Loucy (cell line): ENCODE results near the gene ZNF385B.

Experiments used
- H2AFZ ChIP-seq: fragments of 200-600 bp; sonication (generic); 2 replicates; pipeline ENCODE4 v1.6.0; 2016; ENCODE audit warnings: antibody characterized with exemption, mild to moderate bottlenecking, low read length, moderate library complexity
- H3F3A ChIP-seq: fragments of 200-600 bp; 2 replicates; pipeline ENCODE4 v1.6.0; 2016; ENCODE audit warnings: antibody characterized with exemption, low read depth, mild to moderate bottlenecking
- H3K27me3 ChIP-seq: fragments of 200-600 bp; sonication (generic); 2 replicates; pipeline ENCODE4 v1.6.1; 2014; ENCODE audit warnings: low read length, mild to moderate bottlenecking; ENCODE audit not compliant: insufficient read depth, poor library complexity, severe bottlenecking
- H3K36me3 ChIP-seq: fragments of 200-600 bp; sonication (generic); 2 replicates; pipeline ENCODE4 v1.6.1; 2016; ENCODE audit warnings: low read length; ENCODE audit not compliant: insufficient read depth
- H3K4me1 ChIP-seq: fragments of 200-600 bp; sonication (generic); 2 replicates; pipeline ENCODE4 v1.5.1; 2014; ENCODE audit warnings: low read length, mild to moderate bottlenecking; ENCODE audit not compliant: insufficient read depth, poor library complexity, severe bottlenecking
- H3K4me2 ChIP-seq: fragments of 200-600 bp; sonication (generic); 2 replicates; pipeline ENCODE4 v1.6.0; 2014; ENCODE audit warnings: antibody characterized with exemption, low read length, low read depth, mild to moderate bottlenecking; ENCODE audit not compliant: poor library complexity, severe bottlenecking
- H3K4me3 ChIP-seq: fragments of 200-600 bp; sonication (generic); 2 replicates; pipeline ENCODE4 v1.5.1; 2014; ENCODE audit warnings: low read length, mild to moderate bottlenecking, mixed read lengths; ENCODE audit not compliant: poor library complexity, severe bottlenecking
- H3K79me2 ChIP-seq: fragments of 200-600 bp; sonication (generic); 2 replicates; pipeline ENCODE4 v1.6.1; 2014; ENCODE audit warnings: low read length; ENCODE audit not compliant: insufficient read depth
- H3K9ac ChIP-seq: fragments of 200-600 bp; sonication (generic); 2 replicates; pipeline ENCODE4 v1.6.0; 2014; ENCODE audit warnings: mild to moderate bottlenecking, low read depth, low read length, moderate library complexity; ENCODE audit not compliant: poor library complexity, severe bottlenecking
- H3K9me2 ChIP-seq: fragments of 200-600 bp; sonication (generic); replicated peaks from 2 replicates; pipeline ENCODE4 v1.6.1; 2016; ENCODE audit warnings: low read depth, low read length, mixed read lengths
- H3K9me3 ChIP-seq: fragments of 200-600 bp; sonication (generic); 2 replicates; pipeline ENCODE4 v1.6.1; 2014; ENCODE audit warnings: mild to moderate bottlenecking, antibody characterized with exemption, low read length, low read depth; ENCODE audit not compliant: insufficient read depth
- H4K20me1 ChIP-seq: fragments of 200-600 bp; sonication (generic); 2 replicates; pipeline ENCODE4 v1.6.0; 2014; ENCODE audit warnings: antibody characterized with exemption, low read length, mild to moderate bottlenecking; ENCODE audit not compliant: insufficient read depth, poor library complexity, severe bottlenecking
- EZH2phosphoT487 ChIP-seq: fragments of 200-600 bp; IDR thresholded peaks from 2 replicates; pipeline ENCODE4 v1.6.1; 2018; ENCODE audit warnings: antibody characterized with exemption, mild to moderate bottlenecking, moderate library complexity, borderline replicate concordance
- TF ChIP-seq, protein P1 (sequence below): fragments of 200-600 bp; sonication (generic); conservative IDR thresholded peaks from 2 replicates; pipeline ENCODE4 v1.5.1; 2014; ENCODE audit warnings: mild to moderate bottlenecking, antibody characterized with exemption, low read length

ZNF385B gene

DNA sequence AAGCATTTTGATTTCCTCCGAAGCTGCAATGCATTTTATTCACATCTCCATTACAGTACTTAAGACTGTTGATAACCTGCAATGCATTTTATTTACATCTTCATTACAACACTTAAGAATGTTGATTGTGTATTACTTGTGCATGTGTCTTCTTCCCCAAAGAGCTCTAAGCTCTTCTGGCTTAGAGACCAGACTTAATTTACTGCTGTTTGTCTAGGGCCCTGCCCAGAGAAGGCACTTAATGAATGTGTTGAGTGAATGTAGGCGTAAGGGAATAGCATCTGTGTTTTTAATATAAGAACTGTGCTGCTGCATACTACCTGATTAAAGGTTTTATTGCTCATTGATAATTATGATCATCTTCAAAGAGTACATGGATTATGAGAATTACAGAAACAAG lies 295.6 kb downstream of the ZNF385B start:
- H4K20me1 ChIP-seq, result no peaks in the 10 kb centered on the region
- no peaks in the 10 kb centered on the region for H3F3A ChIP-seq
- H3K79me2 ChIP-seq, result no peaks in the 10 kb centered on the region
- H3K4me1 ChIP-seq, result no peaks in the 10 kb centered on the region
- no peak overlapping the region for H2AFZ ChIP-seq
- no peaks in the 10 kb centered on the region for H3K9me3 ChIP-seq
- no peaks in the 10 kb centered on the region for H3K27me3 ChIP-seq
- H3K4me3 ChIP-seq, result no peak overlapping the region
- TF ChIP-seq, protein P1, sequence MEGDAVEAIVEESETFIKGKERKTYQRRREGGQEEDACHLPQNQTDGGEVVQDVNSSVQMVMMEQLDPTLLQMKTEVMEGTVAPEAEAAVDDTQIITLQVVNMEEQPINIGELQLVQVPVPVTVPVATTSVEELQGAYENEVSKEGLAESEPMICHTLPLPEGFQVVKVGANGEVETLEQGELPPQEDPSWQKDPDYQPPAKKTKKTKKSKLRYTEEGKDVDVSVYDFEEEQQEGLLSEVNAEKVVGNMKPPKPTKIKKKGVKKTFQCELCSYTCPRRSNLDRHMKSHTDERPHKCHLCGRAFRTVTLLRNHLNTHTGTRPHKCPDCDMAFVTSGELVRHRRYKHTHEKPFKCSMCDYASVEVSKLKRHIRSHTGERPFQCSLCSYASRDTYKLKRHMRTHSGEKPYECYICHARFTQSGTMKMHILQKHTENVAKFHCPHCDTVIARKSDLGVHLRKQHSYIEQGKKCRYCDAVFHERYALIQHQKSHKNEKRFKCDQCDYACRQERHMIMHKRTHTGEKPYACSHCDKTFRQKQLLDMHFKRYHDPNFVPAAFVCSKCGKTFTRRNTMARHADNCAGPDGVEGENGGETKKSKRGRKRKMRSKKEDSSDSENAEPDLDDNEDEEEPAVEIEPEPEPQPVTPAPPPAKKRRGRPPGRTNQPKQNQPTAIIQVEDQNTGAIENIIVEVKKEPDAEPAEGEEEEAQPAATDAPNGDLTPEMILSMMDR, result no peak
- H3K9me2 ChIP-seq, result no peaks in the 10 kb centered on the region
- H3K36me3 ChIP-seq, result no peaks in the 10 kb centered on the region
- H3K4me2 ChIP-seq, result no peak overlapping the region
- H3K9ac ChIP-seq, result no peak overlapping the region

DNA sequence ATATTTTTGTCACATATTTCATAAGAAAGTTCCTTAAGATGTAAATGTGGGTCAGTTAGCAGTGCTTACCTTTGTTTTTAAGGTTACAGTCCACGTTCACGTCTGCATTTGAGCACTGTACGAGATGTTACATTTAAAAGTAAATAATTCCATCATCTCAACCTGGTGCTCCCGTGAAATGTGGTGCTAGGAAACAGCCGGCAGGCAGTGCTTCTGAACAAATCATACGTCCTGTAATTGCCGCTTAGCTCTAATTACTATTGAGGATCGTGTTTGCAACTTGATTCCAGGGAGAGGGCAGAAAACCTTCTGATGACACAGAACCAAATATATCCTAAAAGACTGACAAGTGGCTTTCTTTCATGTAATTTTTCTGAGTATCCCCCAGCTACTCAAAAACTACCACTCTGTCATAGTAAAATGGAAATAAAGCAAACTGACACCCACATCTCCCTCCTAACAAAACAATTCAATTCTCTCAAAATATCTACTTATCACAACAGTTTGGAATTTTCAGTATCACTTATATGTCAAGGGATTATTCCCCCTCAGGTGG lies 299.0 kb downstream of the ZNF385B start:
- no peak overlapping the region for H3K4me3 ChIP-seq
- no peaks in the 10 kb centered on the region for H4K20me1 ChIP-seq
- H3K79me2 ChIP-seq, result no peaks in the 10 kb centered on the region
- H3K36me3 ChIP-seq, result no peaks in the 10 kb centered on the region
- no peaks in the 10 kb centered on the region for H3K9me3 ChIP-seq
- no peaks in the 10 kb centered on the region for H3K9me2 ChIP-seq
- no peak overlapping the region for H3K4me2 ChIP-seq
- H3K9ac ChIP-seq, result no peak overlapping the region
- no peaks in the 10 kb centered on the region for H3F3A ChIP-seq
- no peak overlapping the region for H2AFZ ChIP-seq
- H3K27me3 ChIP-seq, result no peaks in the 10 kb centered on the region
- no peaks in the 10 kb centered on the region for H3K4me1 ChIP-seq
- no peak for TF ChIP-seq EZH2phosphoT487
- TF ChIP-seq, protein P1, result no peak

DNA sequence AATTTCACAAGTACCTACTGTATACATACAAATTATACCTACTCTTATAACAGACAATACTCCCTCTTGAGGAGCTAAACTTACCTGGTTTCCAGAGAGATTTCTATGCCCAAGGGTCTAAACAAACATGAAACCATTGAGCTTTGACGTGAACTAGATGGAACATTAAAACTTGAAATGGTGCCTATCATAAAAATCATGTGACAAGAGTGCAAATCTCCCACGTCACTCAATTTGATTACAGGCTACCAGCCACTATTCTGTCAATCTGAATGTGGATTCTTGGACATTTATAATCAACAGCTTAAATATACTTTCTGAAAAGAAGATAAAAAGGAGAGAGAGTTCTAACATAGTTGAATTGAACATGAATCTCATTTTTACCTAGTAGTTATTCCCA lies 299.7 kb downstream of the ZNF385B start:
- no peaks in the 10 kb centered on the region for H3K79me2 ChIP-seq
- H3K4me2 ChIP-seq, result no peak overlapping the region
- no peaks in the 10 kb centered on the region for H3K9me3 ChIP-seq
- H3K9me2 ChIP-seq, result no peaks in the 10 kb centered on the region
- no peak overlapping the region for H3K4me3 ChIP-seq
- H3K27me3 ChIP-seq, result no peaks in the 10 kb centered on the region
- H3K36me3 ChIP-seq, result no peaks in the 10 kb centered on the region
- no peaks in the 10 kb centered on the region for H4K20me1 ChIP-seq
- H3K9ac ChIP-seq, result no peak overlapping the region
- no peaks in the 10 kb centered on the region for H3F3A ChIP-seq
- TF ChIP-seq, protein P1, result no peak
- TF ChIP-seq EZH2phosphoT487, result no peak
- no peaks in the 10 kb centered on the region for H3K4me1 ChIP-seq
- H2AFZ ChIP-seq, result no peak overlapping the region
